Measurements from ENCODE around the gene NFE2L3. TPM values are rescaled to one million over a fixed set of nuclear protein-coding genes. Genes with fewer than 3 reads are reported as not detected.
A peak's percentile ranks its signal among the peaks of the same experiment; 100 is the strongest.

Gene NFE2L3
- total and polyA plus RNA-seq, 2 of the 8 experiments (the other 6 are each of a cell fraction or from before 2014, with no cell fraction given): 64.9 to 76.5 TPM

- POLR2A ChIA-PET (ENCODE audit: partially characterized antibody): interaction anchor here (0.6 to 13.1 kb wide), 20 partner anchors 11 to 303 kb away, joined by 3 to 578 read pairs (median 5); partner anchors contain the start of gene NFE2L3
- DNase-seq (ENCODE audit: low read depth in 1 of 2, low spot score in 2 of 2) (no peak), FAIRE-seq (no peak)
- Histone ChIP-seq H4K5ac (ENCODE audit: insufficient read length, low read depth, low read length) (no peak overlapping the region), H3K18ac (ENCODE audit: extremely low read depth, low read length) (no peak overlapping the region), H2BK5ac (ENCODE audit: low read depth, low read length) (no peak overlapping the region), H3K79me2 (ENCODE audit: control insufficient read depth in 1 of 2, insufficient read depth in 2 of 2, low read length in 2 of 2) (peaks cover 38 to 89% of the 10 kb centered on the region in 2 experiments), H2AK5ac (ENCODE audit: low read depth, low read length) (no peak overlapping the region), H3K23me2 (ENCODE audit: low read depth, low read length) (peaks cover 2% of the 10 kb centered on the region; the same call in 1 of the 2 replicates), H3K9me3 (ENCODE audit: insufficient read depth in 2 of 2, low read depth in 1 of 2, low read length in 1 of 2) (no peaks in the 10 kb centered on the region), H3K36me3 (ENCODE audit: control insufficient read depth in 2 of 4, insufficient read depth in 4 of 4, low read length in 3 of 4) (peaks cover 40 to 73% (median 64%) of the 10 kb centered on the region in 4 experiments), H3K56ac (replicated peaks; ENCODE audit: insufficient read length, low read depth, low read length) (no peak overlapping the region), H4K8ac (ENCODE audit: extremely low read depth, insufficient read depth, low read length) (no peak overlapping the region; the same call in 1 of the 2 replicates), H2BK120ac (replicated peaks; ENCODE audit: low read depth, low read length) (no peak overlapping the region), H2BK15ac (ENCODE audit: low read length) (no peak overlapping the region), H3K79me1 (ENCODE audit: low read depth, low read length) (no peaks in the 10 kb centered on the region), H2BK12ac (ENCODE audit: low read depth, low read length) (no peak overlapping the region), H3K9ac (replicated peaks in 1 of 4; ENCODE audit: extremely low read depth in 1 of 4, low read depth in 3 of 4, low read length in 3 of 4) (peak overlapping the region in 3 of 4 experiments; percentile 66 to 100 (median 81); a peak in 5 of 7 replicates), H2BK20ac (ENCODE audit: low read length) (no peak overlapping the region), H4K91ac (replicated peaks; ENCODE audit: insufficient read length, low read length) (no peak overlapping the region), H4K20me1 (replicated peaks in 1 of 2; ENCODE audit: control insufficient read depth in 1 of 2, insufficient read depth in 2 of 2, low read length in 2 of 2) (peaks cover 30 to 43% of the 10 kb centered on the region in 2 experiments), H3K4me3 (ENCODE audit: extremely low read depth in 1 of 4, insufficient read depth in 2 of 4, low read depth in 3 of 4, low read length in 4 of 4) (peak overlapping the region; percentile 98 to 99 (median 98)), H3K27ac (ENCODE audit: low read depth, low read length) (no peak overlapping the region), H3K4me1 (replicated peaks in 1 of 4; ENCODE audit: control insufficient read depth in 3 of 4, insufficient read depth in 4 of 4, low read length in 3 of 4) (peaks cover 0 to 6% (median 0%) of the 10 kb centered on the region in 4 experiments; a peak in 3 of 7 replicates), H3K4me2 (ENCODE audit: insufficient read depth in 1 of 2, low read depth in 2 of 2, low read length in 2 of 2) (peak overlapping the region; percentile 72 to 90), H3K23ac (ENCODE audit: insufficient read length) (no peak overlapping the region), H2AFZ (ENCODE audit: low read length) (no peak overlapping the region), H3K14ac (ENCODE audit: insufficient read length) (no peak overlapping the region), H3K27me3 (replicated peaks in 1 of 4; ENCODE audit: control insufficient read depth in 3 of 4, extremely low read depth in 1 of 4, insufficient read depth in 3 of 4, low read length in 3 of 4) (no peaks in the 10 kb centered on the region), H3K4ac (replicated peaks; ENCODE audit: insufficient read length, low read depth, low read length) (no peak overlapping the region)
- CTCF ChIA-PET (ENCODE audit: partially characterized antibody): interaction anchor here (1.0 to 3.8 kb wide), 15 partner anchors 9 to 304 kb away, joined by 3 to 24 read pairs (median 5); no protein-coding TSS in a partner anchor
- WGBS, 2 experiments (ENCODE audit: extremely low coverage in 1 of 2, insufficient coverage in 1 of 2, insufficient read length in 1 of 2, insufficient replicate concordance in 2 of 2, low coverage in 1 of 2, low lambda C conversion rate in 2 of 2, missing lambda C conversion rate in 1 of 2): 40% methylated on average over 5 of the region's 5 CpGs; no CpG with 5 or more reads in 1 of the 2 experiments
- TF ChIP-seq TAF7 (optimal IDR thresholded peaks at IDR 0.05; ENCODE audit: borderline replicate concordance, low read depth, low read length) (peak; percentile 8), POLR2A (IDR thresholded peaks at IDR 0.05; ENCODE audit: control extremely low read depth in 1 of 2, low read depth in 2 of 2, low read length in 2 of 2) (peak in 1 of 2 experiments; percentile 22; a peak in 2 of 3 replicates), CHD1 (IDR thresholded peaks at IDR 0.05; ENCODE audit: low read depth, low read length) (0 out of 2 replicates have a peak, but pooled peaks have one; percentile 11), TCF12 (IDR thresholded peaks at IDR 0.05; ENCODE audit: low read depth, low read length) (no peak), ATF3 (IDR thresholded peaks at IDR 0.05; ENCODE audit: insufficient read depth, low read depth, low read length) (no peak), POLR2AphosphoS5 (IDR thresholded peaks at IDR 0.05; ENCODE audit: low read depth, low read length) (peak; percentile 88)
Measured at GRCh38 chr7:26197153-26198115, 45.4 kb downstream of the NFE2L3 start.
